Stimulated activated CD4-positive, alpha-beta T cell treated with anti-CD3 and anti-CD28 coated beads, TNF-alpha, amount 100 ng/mL, for 24 hours (primary cell): Measurements from ENCODE around the gene TACC3.
A peak's percentile ranks its signal among the peaks of the same experiment; 100 is the strongest.

Experiments
- DNase-seq, 3 experiments: peaks; one replicate each; pipeline ENCODE4 v3.0.0-alpha.2; 2020; ENCODE audit warnings: low read depth in 3 of 3

Gene TACC3

GRCh38 chr4:1792832-1793495, 71.6 kb downstream of the TACC3 start, which contains the start of gene FGFR3:
FGFR3 (plus strand) TSS chr4:1793293; CDS start chr4:1793935, 642 bp downstream.
- DNase-seq, result peak in 2 of 3 experiments; percentile 11 to 39

GRCh38 chr4:1793496-1793840, 72.1 kb downstream of the TACC3 start:
- peak in 2 of 3 experiments; percentile 8 to 37 for DNase-seq

GRCh38 chr4:1793940-1794808, 72.9 kb downstream of the TACC3 start:
- DNase-seq, result no peak
